Mesenteric fat pad (tissue), 1 donor: ENCODE measurements around the gene FEM1B. TPM values are rescaled to one million over a fixed set of nuclear protein-coding genes. Genes with fewer than 3 reads are reported as not detected.

Source experiments
- DNase-seq: peaks from one replicate; pipeline ENCODE4 v3.0.0-alpha.2; 2020; ENCODE audit warnings: low spot score
- total RNA-seq: library from RNA; stranded (reverse); fragmentation: NEBNext Ultra II Directional; extraction: Animal tissue kit (Norgen Biotek cat#: 25700); gene quantifications from one replicate; pipeline ENCODE4 v1.2.1, GENCODE V29; 2021
- donor health status: DM: yes; HTN: yes; CAD: no.

Gene FEM1B
- total RNA-seq, 1 donor from 2014 or later, result 48.7 TPM

GRCh38 chr15:68284616-68285258, 7.2 kb downstream of the FEM1B start:
- DNase-seq, result no peak

- no peak for DNase-seq
Measured at GRCh38 chr15:68285259-68285980, 7.9 kb downstream of the FEM1B start.

- DNase-seq, result no peak
Measured at GRCh38 chr15:68286256-68286655, 8.7 kb downstream of the FEM1B start.

- no peak for DNase-seq
Measured at GRCh38 chr15:68289057-68289456, 11.5 kb downstream of the FEM1B start.

- DNase-seq, result no peak
Measured at GRCh38 chr15:68289621-68290352, 12.2 kb downstream of the FEM1B start.

- DNase-seq, result no peak
Measured at GRCh38 chr15:68290715-68291114, 13.2 kb downstream of the FEM1B start.

GRCh38 chr15:68292157-68292781, 14.7 kb downstream of the FEM1B start:
- no peak for DNase-seq

- no peak for DNase-seq
Measured at GRCh38 chr15:68292967-68293366, 15.4 kb downstream of the FEM1B start.

GRCh38 chr15:68295014-68295805, 17.7 kb downstream of the FEM1B start:
- no peak for DNase-seq

GRCh38 chr15:68298336-68298735, 20.8 kb downstream of the FEM1B start:
- DNase-seq, result no peak

- DNase-seq, result no peak
Measured at GRCh38 chr15:68298882-68299381, 21.4 kb downstream of the FEM1B start.

- no peak for DNase-seq
Measured at GRCh38 chr15:68299436-68299835, 21.9 kb downstream of the FEM1B start.

GRCh38 chr15:68300115-68300940, 22.8 kb downstream of the FEM1B start:
- no peak for DNase-seq

- DNase-seq, result no peak
Measured at GRCh38 chr15:68301301-68301700, 23.8 kb downstream of the FEM1B start.

GRCh38 chr15:68302729-68303128, 25.2 kb downstream of the FEM1B start:
- DNase-seq, result no peak

GRCh38 chr15:68303134-68303533, 25.6 kb downstream of the FEM1B start:
- no peak for DNase-seq

GRCh38 chr15:68303560-68304436, 26.3 kb downstream of the FEM1B start:
- no peak for DNase-seq

GRCh38 chr15:68304589-68305337, 27.2 kb downstream of the FEM1B start:
- no peak for DNase-seq
